Natural killer cell (primary cell): Measurements from ENCODE around the gene TNNT2. TPM values are rescaled to one million over a fixed set of nuclear protein-coding genes. Genes with fewer than 3 reads are reported as not detected.

ENCODE experiments used
- ATAC-seq, 3 donors: fragments of 150-1000 bp in 2 of 3; fragments of 200-7000 bp in 1 of 3; cut with Tn5 transposase; 1 replicate in 1 of 3; 2 replicates in 2 of 3; pipeline ENCODE4 v1.10.0; 2021; ENCODE audit warnings: mild to moderate bottlenecking in 2 of 3, moderate library complexity in 2 of 3
- DNase-seq, 2 donors: peaks; one replicate each; pipeline versions ENCODE4 v3.0.0 to v3.0.0-alpha.2; 2013 to 2021; ENCODE audit warnings: mixed read lengths in 1 of 2
- H3K27ac ChIP-seq: one replicate; pipeline ENCODE4 v1.5.1; 2013; ENCODE audit warnings: mild to moderate bottlenecking, low read length
- H3K27me3 ChIP-seq: one replicate; pipeline ENCODE4 v1.6.1; 2013; ENCODE audit warnings: low read length; ENCODE audit not compliant: control insufficient read depth, insufficient read depth
- H3K36me3 ChIP-seq: one replicate; pipeline ENCODE4 v1.6.1; 2013; ENCODE audit warnings: low read length; ENCODE audit not compliant: control insufficient read depth, insufficient read depth
- H3K4me1 ChIP-seq: one replicate; pipeline ENCODE4 v1.6.1; 2013; ENCODE audit warnings: low read length; ENCODE audit not compliant: control insufficient read depth, insufficient read depth
- H3K4me3 ChIP-seq: one replicate; pipeline ENCODE4 v1.5.1; 2013; ENCODE audit warnings: low read length
- H3K9me3 ChIP-seq: one replicate; pipeline ENCODE4 v1.6.1; 2013; ENCODE audit warnings: low read length; ENCODE audit not compliant: control insufficient read depth, insufficient read depth
- H3K27ac Mint-ChIP-seq, 2 donors: one replicate each; pipeline ENCODE4 v1.8.0; 2022; ENCODE audit warnings: mild to moderate bottlenecking in 2 of 2, mixed read lengths in 2 of 2, moderate library complexity in 1 of 2
- H3K27me3 Mint-ChIP-seq, 2 donors: one replicate each; pipeline ENCODE4 v1.8.0; 2022; ENCODE audit warnings: low read depth in 2 of 2, mixed read lengths in 2 of 2
- H3K36me3 Mint-ChIP-seq: one replicate; pipeline ENCODE4 v1.8.0; 2022; ENCODE audit warnings: mixed read lengths
- H3K4me1 Mint-ChIP-seq, 2 donors: one replicate each; pipeline ENCODE4 v1.8.0; 2022; ENCODE audit warnings: mixed read lengths in 2 of 2
- H3K4me3 Mint-ChIP-seq: one replicate; pipeline ENCODE4 v1.8.0; 2022; ENCODE audit warnings: mild to moderate bottlenecking, moderate library complexity, mixed read lengths
- H3K9me3 Mint-ChIP-seq, 2 donors: one replicate each; pipeline ENCODE4 v1.8.0; 2022; ENCODE audit warnings: mixed read lengths in 2 of 2
- CTCF ChIP-seq: fragments of 200-600 bp; IDR thresholded peaks from one replicate; pipeline ENCODE4 v1.8.0; 2022; ENCODE audit warnings: antibody characterized with exemption
- WGBS: methylation state at CpG from one replicate; pipeline ENCODE4 v1.1.7; 2013; ENCODE audit warnings: missing lambda C conversion rate; ENCODE audit not compliant: insufficient coverage; 5-methylcytosine and 5-hydroxymethylcytosine counted together
- intact Hi-C: fragments of 100-400 bp; cut with micrococcal nuclease; formaldehyde crosslinking; loops from one replicate; pipeline ENCODE4 v1.14.2; 2022
- total RNA-seq, 4 donors: library from RNA; stranded (reverse); fragments of 120-200 nt in 1 of 4; gene quantifications; one replicate each; pipeline versions ENCODE4 v1.2.3 to v1.2.4, GENCODE V29; 2013 to 2022

The TNNT2 gene
- total RNA-seq, 3 donors from 2014 or later (not counting 1 experiment from before 2014, with no cell fraction given): not detected

DNA sequence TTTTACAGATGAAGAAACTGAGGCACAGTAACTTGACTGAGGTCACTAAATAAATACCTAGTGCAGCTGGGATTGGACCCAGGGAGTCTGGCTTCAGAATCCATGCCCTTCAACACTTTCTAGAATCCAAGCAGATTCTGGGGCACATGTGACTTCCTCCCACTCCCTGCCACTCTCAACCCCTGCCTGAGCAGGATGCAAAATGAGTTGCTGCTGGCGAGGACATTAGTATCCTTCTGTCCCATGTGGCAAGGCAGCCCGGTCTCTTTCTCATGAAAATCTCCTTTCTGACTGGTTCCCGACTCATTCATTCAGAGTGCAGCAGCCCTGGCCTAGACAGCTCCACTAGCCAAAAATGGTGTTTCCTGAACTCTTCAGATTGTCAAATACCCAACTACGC lies 28.4 kb downstream of the TNNT2 start:
- H3K4me1 ChIP-seq: no peaks in the 10 kb centered on the region
- Mint-ChIP-seq H3K36me3 (no peaks in the 10 kb centered on the region), H3K27ac (no peak overlapping the region), H3K27me3 (peaks cover 11 to 27% of the 10 kb centered on the region in 2 donors), H3K4me1 (no peaks in the 10 kb centered on the region), H3K4me3 (no peak overlapping the region), H3K9me3 (no peaks in the 10 kb centered on the region)
- H3K36me3 ChIP-seq: no peaks in the 10 kb centered on the region
- ATAC-seq (no peak), DNase-seq (no peak)
- H3K4me3 ChIP-seq: no peak overlapping the region
- intact Hi-C loops: no loop called here
- no peaks in the 10 kb centered on the region for H3K27me3 ChIP-seq
- 84% methylated on average over 4 of the region's 4 CpGs for WGBS
- no peak for TF ChIP-seq CTCF
- H3K9me3 ChIP-seq: no peaks in the 10 kb centered on the region
- no peak overlapping the region for H3K27ac ChIP-seq

DNA sequence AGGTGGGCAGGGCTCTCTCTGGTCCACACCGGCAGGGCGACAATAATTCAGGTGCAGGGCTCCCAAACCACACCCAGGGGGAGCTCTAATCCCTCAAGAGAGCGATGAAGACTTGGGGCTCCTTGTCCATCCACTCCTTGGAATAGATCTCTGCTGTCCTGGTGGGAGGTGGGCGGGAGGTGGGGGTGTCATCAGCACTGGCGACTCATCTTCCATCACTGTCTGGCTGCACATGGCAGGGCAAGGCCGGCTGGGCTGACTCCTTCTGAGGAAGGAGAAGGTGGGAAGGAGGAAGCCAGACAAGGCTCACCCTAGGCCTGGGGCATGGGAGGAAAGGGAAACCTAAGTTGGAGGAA lies 29.3 kb downstream of the TNNT2 start:
- H3K27me3 ChIP-seq: no peaks in the 10 kb centered on the region
- Mint-ChIP-seq H3K4me3 (no peak overlapping the region), H3K27me3 (peaks cover 11 to 24% of the 10 kb centered on the region in 2 donors), H3K27ac (no peak overlapping the region), H3K36me3 (no peaks in the 10 kb centered on the region), H3K4me1 (no peaks in the 10 kb centered on the region), H3K9me3 (no peaks in the 10 kb centered on the region)
- no peaks in the 10 kb centered on the region for H3K36me3 ChIP-seq
- no peak overlapping the region for H3K4me3 ChIP-seq
- no peaks in the 10 kb centered on the region for H3K9me3 ChIP-seq
- no peak overlapping the region for H3K27ac ChIP-seq
- DNase-seq (peak in 1 of 2 donors; percentile 23), ATAC-seq (peak in 1 of 3 donors; percentile 29)
- intact Hi-C loops: no loop called here
- 11% methylated on average over 6 of the region's 6 CpGs for WGBS
- no peaks in the 10 kb centered on the region for H3K4me1 ChIP-seq
- peak; percentile 30 for TF ChIP-seq CTCF

- Mint-ChIP-seq H3K4me1 (no peaks in the 10 kb centered on the region), H3K4me3 (no peak overlapping the region), H3K9me3 (no peaks in the 10 kb centered on the region), H3K27ac (no peak overlapping the region), H3K27me3 (peaks cover 11 to 24% of the 10 kb centered on the region in 2 donors), H3K36me3 (no peaks in the 10 kb centered on the region)
- intact Hi-C loops: no loop called here
- H3K27ac ChIP-seq: no peak overlapping the region
- H3K4me3 ChIP-seq: no peak overlapping the region
- WGBS: 31% methylated on average over 7 of the region's 7 CpGs
- no peak for DNase-seq
- H3K27me3 ChIP-seq: no peaks in the 10 kb centered on the region
- ATAC-seq: no peak
- H3K9me3 ChIP-seq: no peaks in the 10 kb centered on the region
- no peak for TF ChIP-seq CTCF
- H3K36me3 ChIP-seq: no peaks in the 10 kb centered on the region
- H3K4me1 ChIP-seq: no peaks in the 10 kb centered on the region
Measured at GRCh38 chr1:201347498-201348210, 29.8 kb downstream of the TNNT2 start.

DNA sequence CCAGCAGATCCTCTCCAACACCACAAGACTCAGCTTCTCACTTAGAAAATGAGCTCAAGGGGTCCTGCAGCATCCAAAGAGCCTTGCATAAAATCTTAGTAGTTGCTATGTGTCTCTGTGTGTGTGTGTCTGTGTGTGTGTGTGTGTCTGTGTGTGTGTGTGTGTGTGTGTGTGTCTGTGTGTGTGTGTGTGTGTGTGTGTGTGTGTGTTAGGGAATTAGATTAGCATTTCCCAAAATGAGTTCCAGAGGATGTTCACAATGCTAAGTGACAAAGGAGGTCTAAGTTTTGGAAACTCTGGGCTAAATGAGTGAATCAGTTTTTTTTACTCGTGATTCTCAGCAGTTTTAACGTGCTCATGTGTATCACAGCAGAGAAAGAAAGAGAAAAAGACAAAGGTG lies 30.5 kb downstream of the TNNT2 start:
- no peak for ATAC-seq

More for the DNA sequence above, 30.5 kb downstream of the TNNT2 start:
- no peaks in the 10 kb centered on the region for H3K9me3 Mint-ChIP-seq
- Histone ChIP-seq H3K4me1 (no peaks in the 10 kb centered on the region), H3K27ac (no peak overlapping the region), H3K27me3 (no peaks in the 10 kb centered on the region), H3K9me3 (no peaks in the 10 kb centered on the region), H3K36me3 (no peaks in the 10 kb centered on the region), H3K4me3 (no peak overlapping the region)
- H3K27ac Mint-ChIP-seq: no peak overlapping the region
- WGBS: 18% methylated on average over 2 of the region's 2 CpGs
- no peaks in the 10 kb centered on the region for H3K4me1 Mint-ChIP-seq
- DNase-seq: no peak
- no peaks in the 10 kb centered on the region for H3K36me3 Mint-ChIP-seq
- no peak for TF ChIP-seq CTCF
- intact Hi-C loops: no loop called here
- no peak overlapping the region for H3K4me3 Mint-ChIP-seq
- peaks cover 11 to 24% of the 10 kb centered on the region in 2 donors for H3K27me3 Mint-ChIP-seq
